ENCODE measurements around the gene ZNF385B. TPM values are rescaled to one million over a fixed set of nuclear protein-coding genes. Genes with fewer than 3 reads are reported as not detected.

ZNF385B gene
- total RNA-seq, 1 experiment from 2014 or later: 0.28 TPM

GRCh38 chr2:179470089-179470488 lies 391.3 kb downstream of the ZNF385B start:
- no peaks in the 10 kb centered on the region for H3K4me1 ChIP-seq (ENCODE audit: control insufficient read depth, insufficient read depth, low read length)
- DNase-seq (ENCODE audit: low read depth, low spot score): no peak
- in situ Hi-C loops (cut with HindIII; ENCODE audit: low pct_unique_long_range_greater_than_20kb, low sequenced_read_pairs) (no loop called here), intact Hi-C loops (cut with micrococcal nuclease; ENCODE audit: unreplicated experiment) (no loop called here)
- ChIA-PET CTCF (no interaction called here), POLR2A (no interaction called here)
- TF ChIP-seq REST (IDR thresholded peaks at IDR 0.05; ENCODE audit: insufficient read depth in 1 of 2, low read depth in 2 of 2, low read length in 1 of 2) (no peak), SIN3A (IDR thresholded peaks at IDR 0.05; ENCODE audit: borderline replicate concordance, insufficient read depth, low read depth, low read length) (no peak), CTCF (IDR thresholded peaks at IDR 0.05) (no peak), POLR2AphosphoS5 (IDR thresholded peaks at IDR 0.05; ENCODE audit: low read depth, low read length) (no peak)
- no peak for ATAC-seq
- H3K27me3 ChIP-seq (ENCODE audit: control insufficient read depth, insufficient read depth, low read length): no peaks in the 10 kb centered on the region
- BruUV-seq (replicated peaks): no TSS peak
- no peak overlapping the region for H3K4me3 ChIP-seq (ENCODE audit: low read depth in 2 of 2, low read length in 2 of 2)
- no peak overlapping the region for H3K27ac ChIP-seq (ENCODE audit: low read length)
- H3K9me3 ChIP-seq (ENCODE audit: control insufficient read depth, insufficient read depth, low read depth, low read length): no peaks in the 10 kb centered on the region
- H3K36me3 ChIP-seq (ENCODE audit: control insufficient read depth, insufficient read depth, low read length): no peaks in the 10 kb centered on the region

- in situ Hi-C loops (cut with HindIII; ENCODE audit: low pct_unique_long_range_greater_than_20kb, low sequenced_read_pairs): no loop called here
- TF ChIP-seq CTCF (IDR thresholded peaks at IDR 0.05) (no peak), TCF7L2 (IDR thresholded peaks at IDR 0.05; ENCODE audit: low read depth, low read length) (no peak), SIN3A (IDR thresholded peaks at IDR 0.05; ENCODE audit: borderline replicate concordance, insufficient read depth, low read depth, low read length) (no peak), POLR2AphosphoS5 (IDR thresholded peaks at IDR 0.05; ENCODE audit: low read depth, low read length) (no peak), REST (IDR thresholded peaks at IDR 0.05; ENCODE audit: insufficient read depth in 1 of 2, low read depth in 2 of 2, low read length in 1 of 2) (no peak)
Measured at GRCh38 chr2:179467960-179468359, 393.5 kb downstream of the ZNF385B start.

More at GRCh38 chr2:179467960-179468359, 393.5 kb downstream of the ZNF385B start:
- Histone ChIP-seq H3K9me3 (ENCODE audit: control insufficient read depth, insufficient read depth, low read depth, low read length) (no peaks in the 10 kb centered on the region), H3K4me1 (ENCODE audit: control insufficient read depth, insufficient read depth, low read length) (no peaks in the 10 kb centered on the region), H3K27me3 (ENCODE audit: control insufficient read depth, insufficient read depth, low read length) (no peaks in the 10 kb centered on the region), H3K4me3 (ENCODE audit: low read depth in 2 of 2, low read length in 2 of 2) (no peak overlapping the region), H3K36me3 (ENCODE audit: control insufficient read depth, insufficient read depth, low read length) (no peaks in the 10 kb centered on the region), H3K27ac (ENCODE audit: low read length) (no peak overlapping the region)
- no TSS peak for BruUV-seq (replicated peaks)
- ChIA-PET CTCF (no interaction called here), POLR2A (no interaction called here)
- intact Hi-C loops (cut with micrococcal nuclease; ENCODE audit: unreplicated experiment): no loop called here
- no peak for DNase-seq (ENCODE audit: low read depth, low spot score)
- no peak for ATAC-seq

Data from Panc1 (cell line).